GM18508 (cell line): ENCODE results near the gene TP53INP2.
A peak's percentile ranks its signal among the peaks of the same experiment; 100 is the strongest.
"Not testable (repeated sequence)": the region's sequence is repeated elsewhere in the genome, so short reads cannot be mapped to it uniquely, and the experiment has no call there.

Experiments used
- ATAC-seq: cut with Tn5 transposase; IDR thresholded peaks from one replicate; pipeline ENCODE4 v1.9.1; 2021; ENCODE audit warnings: moderate number of reproducible peaks; ENCODE audit not compliant: insufficient read depth, unreplicated experiment

The TP53INP2 gene

GRCh38 chr20:34705397-34706301 is 1.5 kb downstream of the TP53INP2 start:
- ATAC-seq: no peak

DNA sequence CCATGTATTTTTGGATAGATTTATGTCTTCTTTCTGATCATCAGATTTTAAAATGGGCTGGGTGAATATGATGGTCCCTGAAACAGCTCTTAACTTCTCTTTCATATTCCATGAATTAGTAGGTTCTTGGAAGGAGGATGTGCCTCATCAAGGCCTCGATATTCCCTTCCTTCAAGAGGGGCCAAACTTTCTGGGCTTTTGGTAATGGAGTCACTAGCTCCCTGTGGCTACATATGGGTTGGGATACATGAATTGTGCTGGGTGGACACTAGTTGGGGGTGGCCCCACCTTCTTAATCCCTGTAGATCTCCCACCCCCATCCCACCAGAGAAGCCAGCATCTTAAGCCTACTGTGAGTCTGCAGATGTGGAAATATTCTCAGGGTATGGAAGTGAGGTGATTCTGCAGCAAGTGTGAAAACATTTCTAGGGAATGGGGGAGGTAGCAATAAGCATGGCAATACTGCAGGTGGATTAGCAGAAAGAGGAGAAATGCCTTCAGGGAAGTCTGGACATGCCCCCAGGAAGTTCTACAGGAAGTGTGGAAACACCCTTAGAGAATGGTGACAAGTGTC is 2.2 kb downstream of the TP53INP2 start:
- no peak for ATAC-seq

- no peak for ATAC-seq
Observed at GRCh38 chr20:34706912-34707784, 3.0 kb downstream of the TP53INP2 start.

- ATAC-seq: no peak
Observed at GRCh38 chr20:34708621-34709043, 4.5 kb downstream of the TP53INP2 start.

- no peak for ATAC-seq
Observed at GRCh38 chr20:34709044-34709830, 5.1 kb downstream of the TP53INP2 start.

DNA sequence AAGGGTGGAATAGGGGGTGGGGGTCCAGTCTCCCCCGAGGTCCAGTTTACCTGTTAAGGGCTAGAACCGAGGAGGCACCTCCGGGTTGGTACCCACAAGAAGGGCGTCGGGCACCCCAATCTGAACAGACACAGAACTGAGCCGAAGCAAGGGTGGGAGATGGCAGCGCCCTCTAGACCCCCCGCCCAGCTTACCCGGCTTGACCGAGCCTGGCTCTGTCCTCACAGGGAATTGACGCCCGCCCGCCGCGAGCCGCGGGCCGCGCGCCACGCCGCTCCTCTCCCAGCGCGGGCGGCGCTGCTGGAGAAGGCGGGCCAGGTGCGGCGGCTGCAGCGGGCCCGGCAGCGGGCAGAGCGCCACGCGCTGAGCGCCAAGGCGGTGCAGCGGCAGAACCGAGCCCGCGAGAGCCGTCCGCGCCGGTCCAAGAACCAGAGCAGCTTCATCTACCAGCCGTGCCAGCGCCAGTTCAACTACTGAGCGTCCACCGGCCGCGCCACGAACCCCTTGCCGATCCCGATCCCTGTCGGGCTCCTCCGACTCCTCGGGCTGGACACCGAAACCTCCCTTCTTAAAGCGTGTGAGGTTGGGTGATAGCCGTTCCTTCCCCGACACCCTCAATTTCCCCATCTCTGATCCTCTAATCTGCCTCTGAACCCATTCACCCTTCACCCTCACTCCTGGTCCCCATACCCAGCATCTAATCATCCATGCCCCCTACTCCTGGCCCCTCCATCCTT is 5.9 kb downstream of the TP53INP2 start:
- no peak for ATAC-seq

DNA sequence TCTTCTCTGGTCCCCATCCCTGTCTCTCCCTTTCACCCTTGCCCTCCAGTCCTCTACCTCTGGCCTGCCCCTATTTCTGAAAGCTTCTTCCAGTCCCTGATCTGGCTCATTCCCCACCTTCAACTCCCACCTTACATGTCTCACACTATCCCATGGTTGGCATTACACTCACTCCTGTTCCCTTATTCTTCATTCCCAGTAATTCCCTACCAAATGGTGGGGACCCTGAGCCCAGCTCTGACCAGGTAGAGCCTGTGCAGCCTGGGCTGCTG is 6.4 kb downstream of the TP53INP2 start:
- ATAC-seq: no peak

DNA sequence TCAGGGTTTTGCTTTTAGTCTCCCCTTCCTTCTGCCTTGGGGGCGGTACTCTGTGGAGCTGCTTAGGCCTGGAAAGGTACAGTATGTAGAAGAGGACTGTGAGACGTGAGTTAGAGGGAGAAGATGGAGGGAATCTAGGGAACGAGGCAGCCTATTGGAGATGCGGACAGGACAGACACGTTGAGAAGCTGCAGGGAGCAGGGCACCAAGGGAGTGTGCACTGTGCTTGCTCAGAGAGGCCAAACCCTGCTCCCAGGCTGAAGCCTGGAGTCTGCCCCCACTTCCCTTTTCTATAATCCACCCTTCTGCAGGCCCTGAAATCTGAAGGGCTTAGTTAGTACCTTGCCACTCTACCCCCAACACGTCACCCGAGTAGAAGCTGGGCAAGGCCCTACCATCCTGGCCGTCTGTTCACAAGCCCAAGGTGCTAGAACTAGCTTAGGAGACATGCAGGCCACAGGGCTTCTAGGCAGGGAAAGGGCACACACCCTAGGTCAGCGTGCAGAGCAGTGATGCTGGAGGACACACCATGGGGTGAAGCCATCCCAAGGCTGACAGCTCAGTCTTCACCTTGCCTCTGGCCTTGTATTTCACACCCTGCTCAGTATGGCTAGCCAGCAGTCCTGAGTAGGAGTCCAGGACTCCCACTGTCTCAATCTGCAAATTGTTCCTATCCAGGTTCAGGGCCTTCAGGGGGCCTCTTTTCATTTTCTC is 6.9 kb downstream of the TP53INP2 start:
- no peak for ATAC-seq

DNA sequence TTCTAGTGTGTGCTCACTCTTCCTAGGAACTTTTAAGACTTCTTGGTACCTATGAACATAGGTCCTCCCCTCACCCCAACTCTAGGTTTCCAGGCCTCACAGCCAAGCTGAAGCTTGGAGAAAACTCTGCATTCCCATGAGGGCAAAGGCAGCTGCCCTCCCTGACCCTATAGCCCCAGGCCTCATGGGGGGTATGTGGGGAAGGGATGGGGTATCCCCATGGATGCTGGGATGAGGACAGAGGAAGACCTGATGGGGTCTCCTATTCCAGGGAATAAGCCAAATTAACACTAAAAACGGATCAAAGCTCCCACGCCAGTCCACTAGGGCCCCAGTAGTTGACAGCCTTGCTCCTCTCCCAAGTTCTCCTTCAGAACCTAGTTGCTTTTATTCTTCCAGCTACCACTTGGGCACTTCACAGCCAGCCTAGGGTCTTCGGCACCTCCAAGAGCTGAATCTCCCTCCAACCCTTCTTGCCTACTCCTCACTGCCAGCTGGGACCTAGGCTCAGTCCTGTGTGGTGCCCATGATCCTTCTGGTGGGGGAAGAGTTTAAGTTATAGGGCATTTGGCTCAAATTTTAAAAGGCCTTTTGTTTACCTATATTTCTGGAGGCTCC is 7.8 kb downstream of the TP53INP2 start:
- no peak for ATAC-seq

DNA sequence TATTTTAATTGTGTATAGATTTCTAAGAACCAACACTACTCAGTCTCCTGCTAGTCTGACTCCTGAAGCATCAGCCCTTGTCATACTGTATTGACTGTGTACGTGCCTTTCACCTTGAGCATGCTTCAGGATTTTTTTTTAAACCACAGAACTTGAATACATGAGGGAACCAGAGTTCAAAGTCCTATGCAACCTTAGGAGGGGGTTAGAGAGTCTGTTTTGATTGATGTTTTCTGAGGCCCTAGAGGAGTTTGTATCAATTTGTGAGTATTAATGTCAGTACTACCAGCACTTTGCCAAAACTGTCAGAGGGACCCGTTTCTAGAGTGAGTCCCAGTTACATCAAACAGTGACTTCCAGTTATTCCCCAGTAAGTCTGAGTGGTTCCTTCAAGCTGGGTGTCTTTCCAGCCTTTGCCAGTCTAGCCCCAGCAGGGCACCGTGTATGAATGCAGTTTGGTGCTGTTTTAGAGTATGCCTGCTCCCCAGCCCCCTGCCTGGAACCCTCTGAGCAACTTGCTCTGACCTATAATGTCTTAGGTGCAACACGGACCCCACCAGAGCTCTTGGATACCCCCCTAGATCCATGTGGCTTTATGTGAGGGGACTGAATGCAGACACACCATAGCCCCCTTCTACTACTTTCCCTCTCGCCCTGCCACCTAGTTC is 8.5 kb downstream of the TP53INP2 start:
- no peak for ATAC-seq

- no peak for ATAC-seq
Observed at GRCh38 chr20:34713194-34713943, 9.2 kb downstream of the TP53INP2 start.

DNA sequence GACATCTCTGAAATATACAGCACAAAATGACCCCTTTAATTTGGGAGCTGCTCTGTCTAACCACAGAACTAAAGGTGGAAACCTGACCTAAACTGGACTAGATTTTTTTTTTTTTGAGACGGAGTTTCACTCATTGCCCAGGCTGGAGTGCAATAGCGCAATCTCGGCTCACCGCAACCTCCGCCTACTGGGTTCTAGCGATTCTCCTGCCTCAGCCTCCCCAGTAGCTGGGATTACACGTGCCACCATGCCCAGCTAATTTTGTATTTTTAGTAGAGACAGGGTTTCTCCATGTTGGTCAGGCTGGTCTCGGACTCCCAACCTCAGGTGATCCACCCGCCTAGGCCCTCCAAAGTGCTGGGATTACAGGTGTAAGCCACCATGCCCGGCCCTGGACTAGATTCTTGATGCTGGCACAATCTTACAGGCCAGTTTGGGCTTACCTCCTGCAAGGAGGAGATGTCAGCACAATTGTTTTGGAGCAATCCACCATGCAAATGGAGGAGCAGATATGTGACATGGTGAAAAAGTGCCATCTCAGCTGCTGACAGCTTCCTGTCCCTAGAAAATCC is 9.9 kb downstream of the TP53INP2 start:
- not testable (repeated sequence) for ATAC-seq

DNA sequence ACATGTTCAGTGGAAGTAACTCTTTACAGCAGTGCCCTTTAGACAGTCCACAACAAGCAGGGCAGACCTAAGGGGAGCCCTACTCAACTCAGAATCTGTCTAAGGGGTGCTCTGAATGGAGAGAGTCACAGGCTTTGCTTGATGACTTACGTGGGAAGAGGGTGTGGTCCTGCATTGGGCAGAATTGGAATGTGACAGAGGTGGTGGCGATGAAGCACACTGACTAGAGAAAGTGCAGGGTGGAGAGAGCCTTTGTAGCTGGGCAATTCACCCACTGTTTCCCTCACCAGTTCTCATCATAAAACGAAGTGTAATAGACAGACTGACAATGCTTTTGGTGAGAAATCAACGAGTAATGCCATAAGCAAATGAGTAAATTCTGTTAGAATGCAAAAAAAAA is 11.2 kb downstream of the TP53INP2 start:
- ATAC-seq: no peak

GRCh38 chr20:34716921-34717229 is 12.7 kb downstream of the TP53INP2 start:
- no peak for ATAC-seq

DNA sequence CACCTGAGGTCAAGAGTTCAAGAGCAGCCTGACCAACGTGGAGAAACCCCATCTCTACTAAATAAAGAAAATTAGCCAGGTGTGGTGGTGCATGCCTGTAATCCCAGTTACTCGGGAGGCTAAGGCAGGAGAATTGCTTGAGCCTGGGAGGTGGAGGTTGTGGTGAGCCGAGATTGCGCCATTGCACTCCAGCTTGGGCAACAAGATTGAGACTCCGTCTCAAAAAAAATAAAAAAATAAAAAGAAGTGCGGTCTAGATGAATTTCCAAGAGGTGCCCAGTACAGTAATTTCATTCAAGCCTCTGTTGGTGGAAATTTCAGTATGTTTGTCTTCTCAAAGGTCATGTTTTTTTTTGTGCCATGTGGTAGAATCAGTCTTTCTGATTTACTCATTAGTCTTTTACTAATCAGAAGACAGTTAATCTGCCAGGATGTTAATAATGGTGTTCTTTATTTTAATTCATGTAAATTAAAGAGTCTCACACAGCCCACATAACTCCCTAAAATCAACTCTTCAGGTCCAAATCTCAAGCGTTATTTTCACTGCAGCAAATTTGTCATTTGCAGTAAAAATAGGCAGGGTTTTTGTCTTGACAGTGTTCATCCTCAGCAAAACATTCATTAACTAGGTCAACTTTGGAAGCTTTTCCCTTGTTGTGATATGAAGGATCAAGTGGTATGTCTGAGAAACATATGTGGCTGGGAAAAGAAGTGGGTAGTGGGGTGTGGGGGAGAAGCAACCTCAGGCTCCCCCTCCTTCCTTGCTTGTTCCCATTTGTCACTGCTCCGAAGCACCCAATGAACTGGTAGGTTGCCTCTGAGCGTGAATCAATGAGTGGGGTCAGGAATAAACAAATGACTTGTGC is 13.3 kb downstream of the TP53INP2 start:
- no peak for ATAC-seq

GRCh38 chr20:34719242-34720017 is 15.3 kb downstream of the TP53INP2 start:
- ATAC-seq: peak; percentile 82
